Natural killer cell (primary cell): ENCODE data around the gene RTL3. TPM values are rescaled to one million over a fixed set of nuclear protein-coding genes. Genes with fewer than 3 reads are reported as not detected.

Source experiments
- ATAC-seq, 3 donors: fragments of 150-1000 bp in 2 of 3; fragments of 200-7000 bp in 1 of 3; cut with Tn5 transposase; 1 replicate in 1 of 3; 2 replicates in 2 of 3; pipeline ENCODE4 v1.10.0; 2021; ENCODE audit warnings: mild to moderate bottlenecking in 2 of 3, moderate library complexity in 2 of 3
- DNase-seq, 2 donors: peaks; one replicate each; pipeline versions ENCODE4 v3.0.0 to v3.0.0-alpha.2; 2013 to 2021; ENCODE audit warnings: mixed read lengths in 1 of 2
- H3K27ac ChIP-seq: one replicate; pipeline ENCODE4 v1.5.1; 2013; ENCODE audit warnings: mild to moderate bottlenecking, low read length
- H3K27me3 ChIP-seq: one replicate; pipeline ENCODE4 v1.6.1; 2013; ENCODE audit warnings: low read length; ENCODE audit not compliant: control insufficient read depth, insufficient read depth
- H3K36me3 ChIP-seq: one replicate; pipeline ENCODE4 v1.6.1; 2013; ENCODE audit warnings: low read length; ENCODE audit not compliant: control insufficient read depth, insufficient read depth
- H3K4me1 ChIP-seq: one replicate; pipeline ENCODE4 v1.6.1; 2013; ENCODE audit warnings: low read length; ENCODE audit not compliant: control insufficient read depth, insufficient read depth
- H3K4me3 ChIP-seq: one replicate; pipeline ENCODE4 v1.5.1; 2013; ENCODE audit warnings: low read length
- H3K9me3 ChIP-seq: one replicate; pipeline ENCODE4 v1.6.1; 2013; ENCODE audit warnings: low read length; ENCODE audit not compliant: control insufficient read depth, insufficient read depth
- H3K27ac Mint-ChIP-seq, 2 donors: one replicate each; pipeline ENCODE4 v1.8.0; 2022; ENCODE audit warnings: mild to moderate bottlenecking in 2 of 2, mixed read lengths in 2 of 2, moderate library complexity in 1 of 2
- H3K27me3 Mint-ChIP-seq, 2 donors: one replicate each; pipeline ENCODE4 v1.8.0; 2022; ENCODE audit warnings: low read depth in 2 of 2, mixed read lengths in 2 of 2
- H3K36me3 Mint-ChIP-seq: one replicate; pipeline ENCODE4 v1.8.0; 2022; ENCODE audit warnings: mixed read lengths
- H3K4me1 Mint-ChIP-seq, 2 donors: one replicate each; pipeline ENCODE4 v1.8.0; 2022; ENCODE audit warnings: mixed read lengths in 2 of 2
- H3K4me3 Mint-ChIP-seq: one replicate; pipeline ENCODE4 v1.8.0; 2022; ENCODE audit warnings: mild to moderate bottlenecking, moderate library complexity, mixed read lengths
- H3K9me3 Mint-ChIP-seq, 2 donors: one replicate each; pipeline ENCODE4 v1.8.0; 2022; ENCODE audit warnings: mixed read lengths in 2 of 2
- CTCF ChIP-seq: fragments of 200-600 bp; IDR thresholded peaks from one replicate; pipeline ENCODE4 v1.8.0; 2022; ENCODE audit warnings: antibody characterized with exemption
- WGBS: methylation state at CpG from one replicate; pipeline ENCODE4 v1.1.7; 2013; ENCODE audit warnings: missing lambda C conversion rate; ENCODE audit not compliant: insufficient coverage; 5-methylcytosine and 5-hydroxymethylcytosine counted together
- intact Hi-C: fragments of 100-400 bp; cut with micrococcal nuclease; formaldehyde crosslinking; loops from one replicate; pipeline ENCODE4 v1.14.2; 2022
- total RNA-seq, 4 donors: library from RNA; stranded (reverse); fragments of 120-200 nt in 1 of 4; gene quantifications; one replicate each; pipeline versions ENCODE4 v1.2.3 to v1.2.4, GENCODE V29; 2013 to 2022

Gene RTL3
- total RNA-seq, 3 donors from 2014 or later (not counting 1 experiment from before 2014, with no cell fraction given), result not detected

GRCh38 chrX:78658414-78658813 lies 714 bp downstream of the RTL3 start:
- Histone ChIP-seq H3K4me3 (no peak overlapping the region), H3K27me3 (no peaks in the 10 kb centered on the region), H3K4me1 (peaks cover 18% of the 10 kb centered on the region), H3K9me3 (no peaks in the 10 kb centered on the region), H3K27ac (no peak overlapping the region), H3K36me3 (no peaks in the 10 kb centered on the region)
- no peak for DNase-seq
- no peak for TF ChIP-seq CTCF
- no peaks in the 10 kb centered on the region for H3K9me3 Mint-ChIP-seq
- H3K4me3 Mint-ChIP-seq, result peak overlapping the region; percentile 75
- peaks cover 6 to 39% of the 10 kb centered on the region in 2 donors for H3K27me3 Mint-ChIP-seq
- 30% methylated on average over 4 of the region's 6 CpGs for WGBS
- H3K27ac Mint-ChIP-seq, result peak overlapping the region in 1 of 2 donors; percentile 42
- no peak for ATAC-seq
- H3K36me3 Mint-ChIP-seq, result no peaks in the 10 kb centered on the region
- intact Hi-C loops, result loop anchor here (10.0 kb wide), 1 partner anchor 286 kb away; the partner anchor contains the start of gene P2RY10
- peaks cover 27 to 33% of the 10 kb centered on the region in 2 donors for H3K4me1 Mint-ChIP-seq

DNA sequence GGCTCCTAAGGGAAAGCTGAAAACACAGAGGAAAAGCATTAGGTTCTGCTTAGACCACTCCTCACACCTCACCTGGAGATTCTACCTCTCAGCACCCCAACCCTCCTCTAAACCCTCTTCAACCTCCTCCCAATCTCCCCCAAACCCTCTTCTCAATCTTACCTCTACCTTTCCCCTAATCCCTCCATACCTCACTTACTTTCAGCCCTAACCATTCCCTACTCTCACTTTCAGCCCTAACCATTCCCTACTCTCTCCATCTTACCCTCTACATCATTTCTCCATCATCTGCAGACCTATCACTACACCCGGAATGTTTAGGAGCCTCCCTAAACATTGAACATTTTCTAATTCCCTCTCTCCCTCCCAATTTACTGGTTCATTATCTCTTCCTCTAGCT lies 3.5 kb downstream of the RTL3 start:
- H3K27ac ChIP-seq, result no peak overlapping the region
- H3K36me3 Mint-ChIP-seq, result no peaks in the 10 kb centered on the region
- peaks cover 18% of the 10 kb centered on the region for H3K4me1 ChIP-seq
- ATAC-seq, result no peak
- no peaks in the 10 kb centered on the region for H3K27me3 ChIP-seq
- DNase-seq, result no peak
- H3K36me3 ChIP-seq, result no peaks in the 10 kb centered on the region
- intact Hi-C loops, result loop anchor here (10.0 kb wide), 1 partner anchor 289 kb away; the partner anchor contains the start of gene P2RY10
- WGBS, result 89% methylated on average over 1 of the region's 1 CpG
- peaks cover 6 to 18% of the 10 kb centered on the region in 2 donors for H3K27me3 Mint-ChIP-seq
- TF ChIP-seq CTCF, result no peak
- no peak overlapping the region for H3K4me3 ChIP-seq
- no peaks in the 10 kb centered on the region for H3K9me3 ChIP-seq
- no peak overlapping the region for H3K27ac Mint-ChIP-seq
- H3K4me3 Mint-ChIP-seq, result no peak overlapping the region
- H3K9me3 Mint-ChIP-seq, result no peaks in the 10 kb centered on the region
- peaks cover 41 to 46% of the 10 kb centered on the region in 2 donors for H3K4me1 Mint-ChIP-seq

GRCh38 chrX:78653118-78653822 lies 5.9 kb downstream of the RTL3 start:
- H3K9me3 ChIP-seq, result no peaks in the 10 kb centered on the region
- Mint-ChIP-seq H3K9me3 (no peaks in the 10 kb centered on the region), H3K36me3 (peaks cover under 1% of the 10 kb centered on the region), H3K4me3 (no peak overlapping the region), H3K27ac (no peak overlapping the region), H3K4me1 (peaks cover 23 to 30% of the 10 kb centered on the region in 2 donors), H3K27me3 (peaks cover 6 to 20% of the 10 kb centered on the region in 2 donors)
- H3K27me3 ChIP-seq, result no peaks in the 10 kb centered on the region
- peak in 1 of 2 donors; percentile 9 for DNase-seq
- H3K36me3 ChIP-seq, result no peaks in the 10 kb centered on the region
- TF ChIP-seq CTCF, result no peak
- H3K27ac ChIP-seq, result no peak overlapping the region
- peak; percentile 30 to 49 (median 48) for ATAC-seq
- H3K4me1 ChIP-seq, result peaks cover 9% of the 10 kb centered on the region
- intact Hi-C loops, result loop anchor here (5.0 to 10.0 kb wide), 3 partner anchors 292 to 604 kb away; partner anchors contain the start of gene P2RY10
- WGBS, result 37% methylated on average over 3 of the region's 3 CpGs
- no peak overlapping the region for H3K4me3 ChIP-seq
